ENCODE measurements around the gene CLK3.
"Not testable (repeated sequence)": the region's sequence is repeated elsewhere in the genome, so short reads cannot be mapped to it uniquely, and the experiment has no call there.

The CLK3 gene

DNA sequence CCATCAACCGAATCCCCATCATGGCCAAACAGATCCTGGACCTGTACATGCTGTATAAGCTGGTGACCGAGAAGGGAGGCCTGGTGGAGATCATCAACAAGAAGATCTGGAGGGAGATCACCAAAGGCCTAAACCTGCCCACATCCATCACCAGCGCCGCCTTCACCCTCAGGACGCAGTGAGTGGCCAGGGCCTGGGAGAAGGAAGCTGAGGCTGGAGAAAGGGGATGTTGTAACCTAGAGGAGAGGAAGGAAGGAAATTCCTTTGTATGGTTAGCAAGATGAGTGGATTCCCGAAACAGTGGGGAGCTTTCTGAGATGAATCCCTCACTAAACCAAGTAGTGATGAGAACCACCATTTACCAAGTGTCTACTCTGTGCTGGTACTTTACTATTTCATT lies 25.8 kb upstream of the CLK3 start:
- no peak for DNase-seq (ENCODE audit: low read depth)
- TF ChIP-seq, protein P1, sequence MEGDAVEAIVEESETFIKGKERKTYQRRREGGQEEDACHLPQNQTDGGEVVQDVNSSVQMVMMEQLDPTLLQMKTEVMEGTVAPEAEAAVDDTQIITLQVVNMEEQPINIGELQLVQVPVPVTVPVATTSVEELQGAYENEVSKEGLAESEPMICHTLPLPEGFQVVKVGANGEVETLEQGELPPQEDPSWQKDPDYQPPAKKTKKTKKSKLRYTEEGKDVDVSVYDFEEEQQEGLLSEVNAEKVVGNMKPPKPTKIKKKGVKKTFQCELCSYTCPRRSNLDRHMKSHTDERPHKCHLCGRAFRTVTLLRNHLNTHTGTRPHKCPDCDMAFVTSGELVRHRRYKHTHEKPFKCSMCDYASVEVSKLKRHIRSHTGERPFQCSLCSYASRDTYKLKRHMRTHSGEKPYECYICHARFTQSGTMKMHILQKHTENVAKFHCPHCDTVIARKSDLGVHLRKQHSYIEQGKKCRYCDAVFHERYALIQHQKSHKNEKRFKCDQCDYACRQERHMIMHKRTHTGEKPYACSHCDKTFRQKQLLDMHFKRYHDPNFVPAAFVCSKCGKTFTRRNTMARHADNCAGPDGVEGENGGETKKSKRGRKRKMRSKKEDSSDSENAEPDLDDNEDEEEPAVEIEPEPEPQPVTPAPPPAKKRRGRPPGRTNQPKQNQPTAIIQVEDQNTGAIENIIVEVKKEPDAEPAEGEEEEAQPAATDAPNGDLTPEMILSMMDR (IDR thresholded peaks at IDR 0.05; ENCODE audit: control insufficient read depth, insufficient read depth, low read depth, low read length, missing control alignments), result no peak
- no peak overlapping the region for H3K4me3 ChIP-seq (ENCODE audit: control insufficient read depth, low read depth, low read length)

DNA sequence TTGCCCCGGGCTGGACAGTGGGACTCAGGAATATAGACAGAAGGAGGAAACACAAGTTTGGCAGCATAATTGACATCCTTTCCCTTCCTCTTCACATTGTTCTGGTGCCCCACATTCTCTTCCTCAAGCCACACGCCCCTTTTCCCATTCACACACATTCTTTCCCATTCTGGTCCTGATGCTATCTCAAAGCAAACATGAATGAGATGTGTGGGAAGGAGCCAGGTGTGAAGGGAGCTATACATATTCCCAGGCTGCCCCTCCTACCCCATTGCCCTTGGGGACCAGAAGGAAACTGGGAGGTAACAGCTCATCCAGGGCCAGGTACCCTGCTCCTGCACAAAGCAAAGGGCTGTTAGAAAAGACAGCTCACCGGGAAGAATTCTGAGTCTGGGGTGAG lies 23.4 kb upstream of the CLK3 start:
- H3K4me3 ChIP-seq (ENCODE audit: control insufficient read depth, low read depth, low read length), result no peak overlapping the region
- TF ChIP-seq, protein P1 (IDR thresholded peaks at IDR 0.05; ENCODE audit: control insufficient read depth, insufficient read depth, low read depth, low read length, missing control alignments), result no peak
- no peak for DNase-seq (ENCODE audit: low read depth)

DNA sequence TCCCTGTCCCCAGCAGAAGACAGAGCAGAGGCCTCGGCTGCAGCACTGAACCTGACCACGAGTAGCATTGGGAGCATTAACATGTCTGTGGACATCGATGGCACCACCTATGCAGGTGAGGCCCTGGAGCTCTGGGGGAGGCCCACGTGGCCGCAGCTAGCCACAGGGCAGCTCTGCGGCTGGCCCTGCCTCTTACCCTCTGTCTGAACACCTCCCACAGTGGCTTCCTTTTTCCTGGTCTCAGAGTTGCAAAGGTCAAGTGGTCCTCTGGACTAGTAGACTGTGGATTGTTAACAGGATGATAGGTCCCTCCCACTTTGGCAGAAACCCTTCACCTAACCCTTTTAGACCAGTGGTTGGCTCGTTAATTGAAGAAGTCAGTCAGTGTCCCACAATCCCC lies 22.5 kb upstream of the CLK3 start:
- TF ChIP-seq, protein P1 (IDR thresholded peaks at IDR 0.05; ENCODE audit: control insufficient read depth, insufficient read depth, low read depth, low read length, missing control alignments), result no peak
- DNase-seq (ENCODE audit: low read depth), result no peak
- no peak overlapping the region for H3K4me3 ChIP-seq (ENCODE audit: control insufficient read depth, low read depth, low read length)

DNA sequence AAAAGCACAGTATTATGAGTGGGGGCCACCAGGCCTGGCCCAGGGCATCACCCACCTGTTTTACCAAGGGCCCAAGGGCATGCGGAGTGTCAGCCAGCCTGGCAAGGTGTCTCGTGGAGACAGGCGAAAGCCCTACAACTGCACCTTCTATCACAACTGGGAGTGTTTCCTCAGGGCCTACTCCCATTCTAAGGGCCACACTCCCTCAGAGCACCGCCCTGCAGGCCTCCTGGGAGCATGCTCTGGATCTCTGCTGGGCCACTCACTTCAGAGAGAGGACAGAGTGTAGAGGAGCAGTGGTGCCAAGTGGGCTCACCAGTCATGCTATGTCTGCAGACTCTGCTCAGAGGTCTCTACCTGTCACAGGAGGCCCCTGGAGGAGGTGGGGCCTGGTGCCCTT lies 21.2 kb upstream of the CLK3 start:
- DNase-seq (ENCODE audit: low read depth), result no peak
- TF ChIP-seq, protein P1 (IDR thresholded peaks at IDR 0.05; ENCODE audit: control insufficient read depth, insufficient read depth, low read depth, low read length, missing control alignments), result no peak
- H3K4me3 ChIP-seq (ENCODE audit: control insufficient read depth, low read depth, low read length), result no peak overlapping the region

DNA sequence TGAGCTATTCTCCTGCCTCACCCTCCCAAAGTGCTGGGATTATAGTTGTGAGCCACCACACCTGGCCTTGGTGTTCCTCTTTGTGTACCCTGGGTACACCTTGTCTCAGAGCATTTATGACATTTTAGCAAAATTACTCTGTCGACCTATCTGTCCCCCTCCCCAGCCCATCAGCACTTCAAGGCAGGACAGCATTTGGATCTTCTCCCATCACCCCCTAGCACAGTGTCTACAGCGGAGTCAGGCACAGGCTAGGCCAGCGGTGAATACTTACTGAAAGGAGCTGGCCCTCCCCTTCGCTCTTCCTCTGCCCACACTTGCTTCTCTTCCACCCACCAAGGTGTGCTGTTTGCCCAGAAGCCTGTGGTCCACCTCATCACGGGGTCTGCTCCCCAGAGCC lies 20.4 kb upstream of the CLK3 start:
- TF ChIP-seq, protein P1 (IDR thresholded peaks at IDR 0.05; ENCODE audit: control insufficient read depth, insufficient read depth, low read depth, low read length, missing control alignments), result no peak
- DNase-seq (ENCODE audit: low read depth), result no peak
- H3K4me3 ChIP-seq (ENCODE audit: control insufficient read depth, low read depth, low read length), result no peak overlapping the region

DNA sequence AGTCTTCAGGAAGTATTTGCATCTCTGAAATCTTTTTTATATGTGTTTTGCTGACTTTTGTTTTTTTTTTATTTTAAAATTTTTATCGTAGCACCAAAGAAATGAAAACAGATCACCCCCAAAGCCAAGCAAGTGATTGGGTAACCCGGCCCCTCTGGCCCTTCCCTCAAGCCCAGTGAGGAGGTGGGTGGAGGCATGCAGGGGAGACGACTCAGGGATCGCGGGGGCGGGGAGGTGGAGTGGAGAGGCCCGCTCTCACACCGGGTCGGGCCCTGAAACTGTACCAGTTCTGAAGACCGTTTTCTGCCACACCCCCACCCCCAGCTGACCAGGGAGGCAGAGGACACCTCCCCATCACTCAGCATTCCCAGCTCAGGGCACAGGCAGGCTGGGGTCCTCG lies 18.9 kb upstream of the CLK3 start:
- not testable (repeated sequence) for DNase-seq (ENCODE audit: low read depth)

DNA sequence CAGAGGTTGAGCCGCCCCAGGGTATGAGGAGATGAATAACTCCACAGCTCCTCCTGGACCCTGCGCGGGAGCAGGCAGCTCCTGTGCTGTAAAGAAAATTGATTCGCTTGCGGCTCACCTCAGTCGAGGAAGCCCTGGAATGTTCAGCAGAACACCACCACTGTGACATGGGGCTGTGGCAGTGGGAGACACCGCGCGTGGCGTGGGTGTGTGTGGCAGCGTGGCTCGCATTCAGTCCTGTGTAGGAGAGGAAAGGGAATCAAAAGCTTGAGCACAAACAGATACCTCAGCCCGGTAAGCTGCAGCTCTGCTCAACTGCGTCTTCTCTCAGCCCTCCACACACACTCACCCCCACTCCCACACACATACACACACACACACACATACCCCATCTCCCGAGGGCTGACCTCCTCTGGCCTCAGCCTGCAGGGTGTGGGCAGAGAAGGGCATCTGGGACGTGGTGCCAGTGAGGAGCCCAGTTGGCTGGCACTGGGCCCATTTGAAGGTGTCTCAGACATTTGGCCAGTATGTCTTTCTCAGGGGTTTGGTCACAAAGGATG lies 18.4 kb upstream of the CLK3 start:
- H3K4me3 ChIP-seq (ENCODE audit: control insufficient read depth, low read depth, low read length); DNase-seq (ENCODE audit: low read depth): not testable (repeated sequence)

More for the DNA sequence above, 18.9 kb upstream of the CLK3 start:
- H3K4me3 ChIP-seq (ENCODE audit: control insufficient read depth, low read depth, low read length), result not testable (repeated sequence)

DNA sequence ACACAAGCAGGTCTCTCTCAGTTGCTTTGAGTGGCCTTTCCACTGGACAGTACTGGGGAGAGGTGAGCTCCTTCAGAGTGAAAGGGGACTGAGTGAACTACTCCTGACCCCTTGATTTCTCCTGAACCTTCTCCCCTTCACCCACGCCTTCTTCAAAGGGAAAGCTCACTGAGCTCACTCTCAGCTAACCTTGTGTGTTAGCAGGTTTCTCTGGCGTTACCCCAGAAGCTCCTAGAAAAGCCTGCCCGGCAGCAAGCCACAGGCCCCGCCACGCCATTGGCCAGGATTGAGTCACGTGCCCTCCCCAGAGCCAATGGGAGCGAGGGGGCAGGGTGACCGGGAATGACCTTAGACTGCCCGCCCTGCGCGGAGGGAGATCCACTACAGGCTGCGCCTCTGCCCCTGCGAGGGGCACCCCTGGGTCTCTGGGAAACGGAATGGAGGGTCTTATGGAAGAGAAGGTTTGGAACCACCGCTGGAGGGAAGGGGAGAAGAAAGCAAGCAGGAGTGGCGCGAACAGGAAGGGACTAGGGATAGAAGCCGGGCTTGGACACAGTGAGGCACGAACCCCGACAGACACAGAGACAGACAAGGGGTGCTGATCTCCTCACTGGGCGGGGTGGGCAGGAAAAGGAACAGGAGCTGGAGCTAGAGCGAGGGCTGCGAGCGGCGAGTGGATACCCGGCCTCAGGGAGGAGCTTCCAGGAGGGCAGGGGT lies 17.4 kb upstream of the CLK3 start:
- TF ChIP-seq, protein P1 (IDR thresholded peaks at IDR 0.05; ENCODE audit: control insufficient read depth, insufficient read depth, low read depth, low read length, missing control alignments), result no peak
- H3K4me3 ChIP-seq (ENCODE audit: control insufficient read depth, low read depth, low read length), result peak overlapping the region; percentile 91
- no peak for DNase-seq (ENCODE audit: low read depth)
